22Rv1 (cell line): Measurements from ENCODE around the gene CACNA1C.

Source experiments
- H3K27ac ChIP-seq: fragments of 450-650 bp; 2 replicates; pipeline ENCODE4 v1.5.1; 2017
- CTCF ChIP-seq: fragments of 450-650 bp; IDR thresholded peaks from 2 replicates; pipeline ENCODE4 v1.5.1; 2017; ENCODE audit warnings: mild to moderate bottlenecking
- ZFX ChIP-seq: fragments of 450-650 bp; IDR thresholded peaks from 2 replicates; pipeline ENCODE4 v1.6.1; 2017; ENCODE audit warnings: antibody characterized with exemption, borderline replicate concordance

The CACNA1C gene

DNA sequence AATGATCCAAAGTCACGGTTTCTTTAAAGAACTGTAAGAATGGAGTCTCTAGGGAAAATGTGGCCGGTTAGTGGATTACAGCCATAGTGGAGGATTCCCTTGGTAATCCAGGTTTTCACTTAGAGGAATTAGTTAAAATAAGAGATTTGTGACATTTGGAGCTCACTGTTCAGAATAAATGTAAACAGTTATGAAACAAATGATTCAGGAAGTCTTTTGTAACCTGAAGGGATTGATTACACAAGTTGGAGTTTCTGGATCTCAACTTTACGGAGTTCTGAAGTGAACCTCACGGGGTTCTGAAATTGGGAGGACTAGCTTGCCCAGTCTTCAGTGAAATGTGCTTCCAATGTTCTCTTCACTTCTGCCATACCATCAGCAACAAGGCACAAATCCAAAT lies 507.6 kb downstream of the CACNA1C start:
- no peak overlapping the region for H3K27ac ChIP-seq

GRCh38 chr12:2561367-2561766 lies 508.6 kb downstream of the CACNA1C start:
- TF ChIP-seq ZFX: no peak
- no peak for TF ChIP-seq CTCF

More for the DNA sequence above, 507.6 kb downstream of the CACNA1C start:
- no peak for TF ChIP-seq ZFX
- TF ChIP-seq CTCF: no peak

DNA sequence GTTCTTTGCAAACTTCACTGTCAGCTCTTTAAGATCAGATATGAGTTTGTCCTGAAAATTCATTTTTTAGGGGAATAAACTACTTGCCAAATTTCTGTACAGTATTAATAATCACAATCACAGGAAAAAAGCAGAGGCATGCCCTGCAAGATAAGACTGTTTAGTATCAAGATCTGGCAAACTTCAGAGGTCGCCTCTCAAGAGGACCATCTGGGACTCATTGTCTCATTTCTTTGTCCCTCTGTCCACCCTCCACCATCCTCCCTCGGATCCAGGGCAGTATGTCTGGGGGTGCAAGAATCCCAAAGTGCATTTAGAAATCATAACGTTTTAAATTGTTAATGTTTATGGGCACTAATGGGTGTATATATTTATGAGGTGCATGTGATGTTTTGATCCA lies 509.6 kb downstream of the CACNA1C start:
- TF ChIP-seq CTCF: no peak
- no peak for TF ChIP-seq ZFX
- H3K27ac ChIP-seq: no peak overlapping the region

More at GRCh38 chr12:2561367-2561766, 508.6 kb downstream of the CACNA1C start:
- H3K27ac ChIP-seq: no peak overlapping the region

- no peak for TF ChIP-seq CTCF
- no peak for TF ChIP-seq ZFX
- H3K27ac ChIP-seq: no peak overlapping the region
Measured at GRCh38 chr12:2563709-2564108, 510.9 kb downstream of the CACNA1C start.

DNA sequence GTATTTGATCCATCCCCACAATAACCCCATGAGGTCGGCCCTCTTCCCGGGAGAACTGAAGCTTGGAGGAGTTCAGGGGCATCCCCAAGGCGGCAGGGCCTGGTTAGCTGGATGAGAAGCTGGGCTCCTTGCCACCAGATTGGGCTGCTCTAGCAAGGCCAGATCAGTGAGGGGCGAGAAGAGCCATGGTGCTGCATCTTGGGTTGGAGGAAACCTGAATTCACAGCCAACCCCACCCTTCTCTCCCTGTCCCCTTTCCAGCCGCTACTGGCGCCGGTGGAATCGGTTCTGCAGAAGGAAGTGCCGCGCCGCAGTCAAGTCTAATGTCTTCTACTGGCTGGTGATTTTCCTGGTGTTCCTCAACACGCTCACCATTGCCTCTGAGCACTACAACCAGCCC lies 513.4 kb downstream of the CACNA1C start:
- TF ChIP-seq CTCF: no peak
- TF ChIP-seq ZFX: no peak
- H3K27ac ChIP-seq: no peak overlapping the region

GRCh38 chr12:2567711-2568110 lies 514.9 kb downstream of the CACNA1C start:
- TF ChIP-seq ZFX (no peak), CTCF (no peak)
- no peak overlapping the region for H3K27ac ChIP-seq

DNA sequence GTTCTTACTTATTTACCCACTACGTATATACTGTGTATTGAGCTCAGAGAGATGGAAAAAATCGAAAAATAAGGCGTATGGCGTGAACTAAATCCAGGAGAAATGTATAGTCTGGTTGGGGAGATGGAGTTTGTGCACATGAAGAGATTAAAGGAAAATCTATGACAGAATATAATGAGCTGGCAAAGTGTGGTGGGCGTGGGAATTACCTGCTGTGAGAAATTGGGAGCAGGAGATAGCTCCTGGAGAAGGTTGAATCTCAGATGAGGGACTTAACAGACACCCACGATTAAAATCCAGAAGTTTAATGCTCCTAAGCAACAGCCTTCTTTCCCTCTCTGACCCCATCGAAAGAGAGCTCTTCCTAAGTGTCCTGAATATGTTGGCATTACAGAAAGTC lies 517.8 kb downstream of the CACNA1C start:
- TF ChIP-seq ZFX: no peak
- TF ChIP-seq CTCF: no peak
- no peak overlapping the region for H3K27ac ChIP-seq
